Ovary (tissue), 9 donors: Measurements from ENCODE around the gene CABLES1. TPM values are rescaled to one million over a fixed set of nuclear protein-coding genes. Genes with fewer than 3 reads are reported as not detected.

ENCODE experiments used
- DNase-seq, 5 donors: peaks; one replicate each; pipeline ENCODE4 v3.0.0-alpha.2; 2019 to 2020
- H3K27ac ChIP-seq, 2 donors: fragments of 200-600 bp; one replicate each; pipeline versions ENCODE4 v1.5.1 to v1.8.0; 2019 to 2022
- H3K27me3 ChIP-seq: fragments of 200-600 bp; one replicate; pipeline ENCODE4 v1.8.0; 2022
- H3K36me3 ChIP-seq: fragments of 200-600 bp; sonication (generic); one replicate; pipeline ENCODE4 v1.5.1; 2019
- H3K4me1 ChIP-seq: one replicate; pipeline ENCODE4 v1.8.1; 2013; ENCODE audit warnings: mild to moderate bottlenecking, moderate library complexity; ENCODE audit not compliant: insufficient read depth
- H3K4me3 ChIP-seq: fragments of 200-600 bp; sonication (generic); one replicate; pipeline ENCODE4 v1.5.1; 2017
- H3K9me3 ChIP-seq, 2 donors: fragments of 200-600 bp in 1 of 2; sonication (generic) in 1 of 2; one replicate each; pipeline versions ENCODE4 v1.5.1 to v1.8.1; 2013 to 2019; ENCODE audit warnings: mild to moderate bottlenecking in 1 of 2, moderate library complexity in 1 of 2
- EP300 ChIP-seq: sonication (generic); formaldehyde crosslinking; IDR thresholded peaks from one replicate; pipeline ENCODE4 v1.6.1; 2017; ENCODE audit warnings: antibody characterized with exemption
- POLR2A ChIP-seq: fragments of 450-650 bp; IDR thresholded peaks from one replicate; pipeline ENCODE4 v1.6.1; 2017; ENCODE audit warnings: antibody characterized with exemption, mild to moderate bottlenecking, moderate library complexity
- WGBS, 3 donors: extraction: QIAGEN DNeasy Blood & Tissue Kit in 1 of 3; methylation state at CpG; one replicate each; pipeline versions ENCODE4 v1.1.5 to v1.1.7; 2013 to 2017; 5-methylcytosine and 5-hydroxymethylcytosine counted together
- intact Hi-C, 4 donors: fragments of 100-400 bp; cut with DNase I; formaldehyde crosslinking; loops; one replicate each; pipeline versions ENCODE4 v1.11.0 to v1.15.1; 2022 to 2023
- polyA plus RNA-seq, 2 donors: library from polyadenylated mRNA; stranded (reverse); fragments of 200-250 nt in 1 of 2; fragments of 350-450 nt in 1 of 2; fragmentation: Illumina TruSeq in 1 of 2; extraction: RNeasy Lipid Tissue Mini Kit (QIAGEN cat#74804) in 1 of 2; gene quantifications; one replicate each; pipeline ENCODE4 v1.2.3, GENCODE V29; 2013 to 2014
- total RNA-seq, 7 donors: library from RNA; depleted of rRNA in 2 of 7; stranded (reverse); fragments of >200 nt in 2 of 7; fragmentation: NEBNext Ultra II Directional in 3 of 7; extraction: Animal tissue kit (Norgen Biotek cat#: 25700) in 3 of 7; gene quantifications; one replicate each; pipeline versions ENCODE4 v1.1.0 to v1.2.4, GENCODE V29; 2016 to 2023
- TF ChIP-seq, protein P1 (sequence below), 3 donors: fragments of 450-650 bp in 2 of 3; fragments of 200-600 bp in 1 of 3; IDR thresholded peaks; one replicate each; pipeline versions ENCODE4 v1.5.1 to v1.8.0; 2016 to 2022; ENCODE audit warnings: antibody characterized with exemption in 3 of 3, mild to moderate bottlenecking in 1 of 3
- donor health status: DM: no; HTN: no; CAD: no; lungs with moderate emphysema.
- donor health status: DM: no; HTN: no; CAD: no.
- donor health status: Bipolar disorder and iron deficiency.
- donor health status: DM: yes; HTN: yes; CAD: no.
- donor health status: DM: no; HTN: no; CAD: no.
- donor health status: DM: yes; HTN: yes; CAD: no.

The CABLES1 gene
- total and polyA plus RNA-seq, 9 donors: 2.6 to 8.9 (median 5.3) TPM

DNA sequence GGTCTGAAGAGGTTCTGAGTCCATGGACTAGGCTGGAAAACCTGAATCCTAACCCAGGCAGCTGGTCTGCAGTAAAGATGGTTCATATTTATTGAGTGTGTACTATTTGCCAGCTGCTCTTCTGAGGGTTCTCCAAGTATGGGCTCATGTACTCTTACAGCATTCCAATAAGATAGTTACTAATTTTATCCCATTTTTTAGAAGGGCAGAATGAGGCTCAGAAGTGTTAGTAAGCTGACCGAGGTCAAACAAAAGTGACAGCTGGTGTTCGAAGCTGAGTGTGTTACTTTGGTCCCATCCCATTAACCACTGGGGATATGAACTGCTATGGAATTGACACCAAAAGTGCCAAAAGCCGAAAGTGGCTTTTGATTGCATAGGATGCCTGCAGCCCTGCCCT is 76.9 kb downstream of the CABLES1 start:
- intact Hi-C loops: loop anchor here in 1 of 4 donors (2.0 kb wide), 1 partner anchor 51 kb away; no protein-coding TSS in a partner anchor
- no peaks in the 10 kb centered on the region for H3K9me3 ChIP-seq
- H3K27ac ChIP-seq: no peak overlapping the region
- H3K4me1 ChIP-seq: peaks cover 18% of the 10 kb centered on the region
- H3K27me3 ChIP-seq: no peaks in the 10 kb centered on the region
- H3K4me3 ChIP-seq: no peak overlapping the region
- TF ChIP-seq, protein P1, sequence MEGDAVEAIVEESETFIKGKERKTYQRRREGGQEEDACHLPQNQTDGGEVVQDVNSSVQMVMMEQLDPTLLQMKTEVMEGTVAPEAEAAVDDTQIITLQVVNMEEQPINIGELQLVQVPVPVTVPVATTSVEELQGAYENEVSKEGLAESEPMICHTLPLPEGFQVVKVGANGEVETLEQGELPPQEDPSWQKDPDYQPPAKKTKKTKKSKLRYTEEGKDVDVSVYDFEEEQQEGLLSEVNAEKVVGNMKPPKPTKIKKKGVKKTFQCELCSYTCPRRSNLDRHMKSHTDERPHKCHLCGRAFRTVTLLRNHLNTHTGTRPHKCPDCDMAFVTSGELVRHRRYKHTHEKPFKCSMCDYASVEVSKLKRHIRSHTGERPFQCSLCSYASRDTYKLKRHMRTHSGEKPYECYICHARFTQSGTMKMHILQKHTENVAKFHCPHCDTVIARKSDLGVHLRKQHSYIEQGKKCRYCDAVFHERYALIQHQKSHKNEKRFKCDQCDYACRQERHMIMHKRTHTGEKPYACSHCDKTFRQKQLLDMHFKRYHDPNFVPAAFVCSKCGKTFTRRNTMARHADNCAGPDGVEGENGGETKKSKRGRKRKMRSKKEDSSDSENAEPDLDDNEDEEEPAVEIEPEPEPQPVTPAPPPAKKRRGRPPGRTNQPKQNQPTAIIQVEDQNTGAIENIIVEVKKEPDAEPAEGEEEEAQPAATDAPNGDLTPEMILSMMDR (IDR thresholded peaks at IDR 0.05): no peak
- no peaks in the 10 kb centered on the region for H3K36me3 ChIP-seq
- no peak for DNase-seq
- WGBS, 3 donors: 95 to 97% (median 95%) methylated on average over 3 of the region's 3 CpGs

DNA sequence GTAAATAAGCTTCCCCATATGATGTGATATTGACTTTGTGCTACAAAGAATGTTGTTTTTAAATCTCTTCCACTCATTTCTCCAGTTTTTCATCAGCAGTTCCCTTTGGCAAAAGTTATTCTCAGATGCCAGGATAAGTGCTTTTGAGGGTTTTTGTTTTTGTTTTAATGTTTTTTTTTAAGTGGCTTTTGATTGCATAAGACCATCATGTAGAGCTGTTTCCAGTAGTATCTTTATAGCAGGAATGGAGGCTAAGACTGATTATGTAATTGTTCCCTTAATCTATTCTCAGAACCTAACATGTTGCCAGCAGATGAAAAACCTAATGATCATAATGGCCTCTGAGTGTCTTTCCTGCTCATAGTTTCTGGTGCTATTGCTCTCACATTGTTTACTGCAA is 77.9 kb downstream of the CABLES1 start:
- no peak for DNase-seq
- no peak for TF ChIP-seq EP300
- no peak for TF ChIP-seq POLR2A
- TF ChIP-seq, protein P1 (IDR thresholded peaks at IDR 0.05): no peak
- Histone ChIP-seq H3K9me3 (no peaks in the 10 kb centered on the region), H3K4me3 (no peak overlapping the region), H3K27ac (no peak overlapping the region), H3K4me1 (peaks cover 18% of the 10 kb centered on the region), H3K36me3 (no peaks in the 10 kb centered on the region), H3K27me3 (no peaks in the 10 kb centered on the region)
- intact Hi-C loops: loop anchor here in 1 of 4 donors (2.0 kb wide), 1 partner anchor 52 kb away; no protein-coding TSS in a partner anchor

DNA sequence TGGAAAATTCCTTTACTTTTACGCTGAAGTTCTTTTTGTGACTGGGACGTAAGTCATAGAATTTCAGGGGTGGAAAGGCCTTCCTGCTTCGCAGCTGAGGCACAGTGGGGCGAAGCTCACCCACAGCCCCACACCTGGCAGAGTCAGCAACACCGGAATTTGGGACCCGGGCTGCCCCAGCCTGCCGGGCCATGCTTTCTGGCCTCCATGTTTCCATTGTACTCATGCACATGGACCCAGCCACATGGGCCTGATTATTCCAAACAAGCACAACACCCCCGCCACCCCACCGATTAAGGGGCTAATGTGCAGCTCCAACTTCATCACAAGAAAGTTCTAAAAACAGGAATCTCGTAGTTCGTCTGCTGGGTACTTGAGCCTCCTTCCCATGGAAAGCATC is 82.5 kb downstream of the CABLES1 start:
- intact Hi-C loops: no loop called here

DNA sequence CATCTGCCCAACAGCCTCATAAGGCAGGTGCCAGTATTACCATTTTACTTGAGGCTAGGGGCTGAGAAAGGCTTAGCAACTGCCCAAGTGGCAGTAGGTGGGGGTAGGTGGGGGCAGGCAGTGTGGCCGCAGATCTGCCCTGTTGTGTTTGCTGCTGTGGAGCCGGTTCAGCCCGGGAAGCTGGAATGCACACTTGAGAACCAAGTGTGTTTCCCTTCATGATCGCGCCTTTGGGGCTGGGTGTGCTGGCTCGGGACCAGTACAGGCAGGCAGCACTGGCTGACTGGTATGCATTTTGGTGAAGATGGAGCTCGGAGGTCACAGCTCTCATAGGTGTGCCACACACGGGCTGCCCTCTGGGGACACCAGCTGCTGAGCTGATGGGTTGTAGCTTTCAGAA is 85.1 kb downstream of the CABLES1 start:
- no peaks in the 10 kb centered on the region for H3K9me3 ChIP-seq
- WGBS, 3 donors: 77 to 84% (median 80%) methylated on average over 8 of the region's 8 CpGs
- no peaks in the 10 kb centered on the region for H3K36me3 ChIP-seq
- no peak overlapping the region for H3K4me3 ChIP-seq
- no peaks in the 10 kb centered on the region for H3K27me3 ChIP-seq
- no peak overlapping the region for H3K27ac ChIP-seq
- TF ChIP-seq EP300 (no peak), POLR2A (no peak)
- TF ChIP-seq, protein P1 (IDR thresholded peaks at IDR 0.05): no peak
- peaks cover 4% of the 10 kb centered on the region for H3K4me1 ChIP-seq
- no peak for DNase-seq
- intact Hi-C loops: loop anchor here in 1 of 4 donors (10.0 kb wide), 1 partner anchor 86 kb away; the partner anchor contains the start of gene CABLES1

More for the DNA sequence above, 82.5 kb downstream of the CABLES1 start:
- H3K4me3 ChIP-seq: no peak overlapping the region
- WGBS, 3 donors: 93 to 98% (median 95%) methylated on average over 11 of the region's 11 CpGs
- H3K27ac ChIP-seq: no peak overlapping the region
- no peak for DNase-seq
- no peaks in the 10 kb centered on the region for H3K27me3 ChIP-seq
- H3K36me3 ChIP-seq: no peaks in the 10 kb centered on the region
- peaks cover 2% of the 10 kb centered on the region for H3K4me1 ChIP-seq
- TF ChIP-seq POLR2A: no peak
- TF ChIP-seq, protein P1 (IDR thresholded peaks at IDR 0.05): no peak
- no peak for TF ChIP-seq EP300
- no peaks in the 10 kb centered on the region for H3K9me3 ChIP-seq
